LNCaP clone FGC (cell line): ENCODE results near the gene SOWAHC.

ENCODE experiments used
- DNase-seq: peaks from one replicate; pipeline ENCODE4 v3.0.0-alpha.2; 2011; ENCODE audit warnings: low read depth
- H3K4me3 ChIP-seq: 2 replicates; pipeline ENCODE4 v1.5.1; 2011; ENCODE audit warnings: mild to moderate bottlenecking, low read depth, low read length, control low read depth
- TF ChIP-seq, protein P1 (sequence below): IDR thresholded peaks from 2 replicates; pipeline ENCODE4 v1.5.1; 2012; ENCODE audit warnings: mild to moderate bottlenecking; ENCODE audit not compliant: control insufficient read depth, insufficient read depth; ENCODE audit errors: extremely low read depth

Gene SOWAHC

DNA sequence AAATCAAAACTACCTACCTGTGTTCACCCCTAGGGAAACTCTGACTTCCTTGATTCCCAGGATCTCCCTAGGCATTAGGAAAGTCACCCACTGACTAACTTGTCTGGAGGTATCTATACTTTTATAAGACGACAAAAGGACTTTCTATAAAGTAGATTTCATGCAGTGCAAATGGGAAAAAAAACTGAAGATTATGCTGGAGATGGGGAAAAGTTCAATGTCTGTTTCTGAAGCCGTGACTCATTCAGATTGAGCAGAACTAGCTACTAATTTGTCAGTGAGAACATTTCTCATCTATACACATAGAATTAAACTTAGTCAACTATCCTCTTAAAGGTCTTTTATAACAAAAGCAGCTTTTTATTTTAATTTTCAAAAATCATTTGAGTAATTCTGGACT lies 6.4 kb upstream of the SOWAHC start:
- DNase-seq, result no peak
- no peak overlapping the region for H3K4me3 ChIP-seq
- TF ChIP-seq, protein P1, sequence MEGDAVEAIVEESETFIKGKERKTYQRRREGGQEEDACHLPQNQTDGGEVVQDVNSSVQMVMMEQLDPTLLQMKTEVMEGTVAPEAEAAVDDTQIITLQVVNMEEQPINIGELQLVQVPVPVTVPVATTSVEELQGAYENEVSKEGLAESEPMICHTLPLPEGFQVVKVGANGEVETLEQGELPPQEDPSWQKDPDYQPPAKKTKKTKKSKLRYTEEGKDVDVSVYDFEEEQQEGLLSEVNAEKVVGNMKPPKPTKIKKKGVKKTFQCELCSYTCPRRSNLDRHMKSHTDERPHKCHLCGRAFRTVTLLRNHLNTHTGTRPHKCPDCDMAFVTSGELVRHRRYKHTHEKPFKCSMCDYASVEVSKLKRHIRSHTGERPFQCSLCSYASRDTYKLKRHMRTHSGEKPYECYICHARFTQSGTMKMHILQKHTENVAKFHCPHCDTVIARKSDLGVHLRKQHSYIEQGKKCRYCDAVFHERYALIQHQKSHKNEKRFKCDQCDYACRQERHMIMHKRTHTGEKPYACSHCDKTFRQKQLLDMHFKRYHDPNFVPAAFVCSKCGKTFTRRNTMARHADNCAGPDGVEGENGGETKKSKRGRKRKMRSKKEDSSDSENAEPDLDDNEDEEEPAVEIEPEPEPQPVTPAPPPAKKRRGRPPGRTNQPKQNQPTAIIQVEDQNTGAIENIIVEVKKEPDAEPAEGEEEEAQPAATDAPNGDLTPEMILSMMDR, result no peak

GRCh38 chr2:109609352-109610024 lies 4.7 kb upstream of the SOWAHC start:
- DNase-seq, result no peak
- no peak overlapping the region for H3K4me3 ChIP-seq
- TF ChIP-seq, protein P1, result no peak

- no peak overlapping the region for H3K4me3 ChIP-seq
- no peak for DNase-seq
- TF ChIP-seq, protein P1, result peak; percentile 45
These were observed 2.6 kb upstream of the SOWAHC start for GRCh38 chr2:109611467-109612095.

GRCh38 chr2:109613081-109613921 lies 863 bp upstream of the SOWAHC start:
- TF ChIP-seq, protein P1, result no peak
- DNase-seq, result no peak
- peak overlapping the region; percentile 58 for H3K4me3 ChIP-seq

DNA sequence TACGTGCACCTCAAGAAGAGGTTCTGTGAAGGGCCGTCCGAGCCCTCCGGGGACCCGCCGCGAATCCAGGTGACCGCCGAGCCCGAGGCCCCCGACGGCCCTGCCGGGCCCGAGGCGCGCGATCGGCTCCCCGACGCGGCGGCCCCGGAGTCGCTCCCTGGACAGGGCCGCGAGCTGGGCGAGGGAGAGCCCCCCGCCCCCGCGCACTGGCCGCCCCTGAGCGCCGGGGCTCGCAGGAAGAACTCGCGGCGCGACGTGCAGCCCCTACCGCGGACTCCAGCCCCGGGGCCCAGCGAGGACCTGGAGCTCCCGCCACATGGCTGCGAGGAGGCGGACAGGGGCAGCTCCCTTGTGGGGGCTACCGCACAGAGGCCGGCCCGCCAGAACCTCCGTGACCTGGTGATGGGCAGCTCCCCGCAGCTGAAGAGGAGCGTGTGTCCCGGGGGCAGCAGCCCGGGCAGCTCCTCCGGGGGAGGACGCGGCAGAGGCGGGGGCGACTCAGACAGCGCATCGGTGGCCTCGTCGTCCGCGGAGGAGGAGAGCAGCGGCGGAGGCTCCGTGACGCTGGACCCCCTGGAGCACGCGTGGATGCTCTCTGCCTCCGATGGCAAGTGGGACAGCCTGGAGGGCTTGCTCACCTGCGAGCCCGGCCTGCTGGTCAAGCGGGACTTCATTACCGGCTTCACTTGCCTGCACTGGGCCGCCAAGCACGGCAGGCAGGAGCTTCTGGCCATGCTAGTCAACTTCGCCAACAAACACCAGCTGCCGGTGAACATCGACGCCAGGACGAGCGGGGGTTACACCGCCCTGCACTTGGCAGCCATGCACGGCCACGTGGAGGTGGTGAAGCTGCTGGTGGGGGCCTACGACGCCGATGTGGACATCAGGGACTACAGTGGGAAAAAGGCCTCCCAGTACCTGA lies 812 bp downstream of the SOWAHC start:
- TF ChIP-seq, protein P1, result no peak
- peak overlapping the region; percentile 58 for H3K4me3 ChIP-seq
- no peak for DNase-seq

DNA sequence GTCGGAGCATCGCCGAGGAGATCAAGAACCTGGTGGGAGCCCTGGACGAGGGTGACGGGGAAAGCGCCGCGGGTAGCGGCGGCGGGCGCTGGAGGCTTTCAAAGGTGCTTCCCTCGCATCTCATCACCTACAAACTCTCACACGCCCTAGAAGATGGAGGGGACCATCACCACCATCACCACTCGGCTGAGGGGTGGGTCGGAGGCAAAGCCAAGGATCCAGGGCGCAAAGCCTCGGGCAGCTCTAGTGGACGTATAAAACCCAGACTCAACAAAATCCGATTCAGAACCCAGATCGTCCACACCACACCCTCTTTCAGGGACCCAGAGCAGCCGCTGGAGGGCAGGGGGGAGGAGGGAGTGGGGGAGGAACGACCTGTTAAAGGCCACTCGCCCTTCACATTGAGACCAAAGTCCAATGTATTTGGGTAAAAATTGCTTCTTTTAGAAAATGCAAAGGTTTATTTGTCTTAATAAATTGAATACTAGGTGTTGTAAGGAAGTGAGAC lies 1.5 kb downstream of the SOWAHC start:
- H3K4me3 ChIP-seq, result no peak overlapping the region
- TF ChIP-seq, protein P1, result no peak
- DNase-seq, result no peak
